ENCODE results near the gene LRRC32.

The LRRC32 gene

DNA sequence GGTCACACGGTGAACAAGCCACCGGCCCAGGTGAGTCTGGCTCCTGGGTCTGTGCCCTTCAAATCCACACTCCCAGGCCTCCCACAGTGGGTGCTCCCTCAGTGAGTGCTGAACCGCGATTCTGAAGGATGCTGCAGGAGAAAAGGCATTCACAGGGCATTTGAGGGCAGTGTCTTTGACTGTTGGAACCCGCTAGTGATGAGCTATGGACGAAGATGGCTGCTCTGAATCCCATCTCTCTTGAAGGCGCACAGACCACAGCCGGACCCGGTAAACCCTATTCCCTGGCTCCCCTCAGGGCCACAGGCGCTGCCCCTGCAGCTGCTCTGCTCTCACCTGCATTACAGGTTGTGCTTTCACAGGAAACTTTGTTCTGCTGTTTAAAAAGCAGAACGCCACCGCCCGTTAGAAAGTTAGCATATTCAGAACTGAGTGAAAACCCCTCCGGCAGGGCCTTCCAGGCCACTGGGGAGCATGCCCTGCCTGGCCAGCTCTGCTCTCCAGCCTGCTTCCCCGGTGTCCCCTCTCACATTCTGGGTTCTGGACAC is 3.2 kb downstream of the LRRC32 start:
- no peak overlapping the region for H3K4me3 ChIP-seq (ENCODE audit: low read length)
- no peak for DNase-seq (ENCODE audit: low read depth, low spot score)

DNA sequence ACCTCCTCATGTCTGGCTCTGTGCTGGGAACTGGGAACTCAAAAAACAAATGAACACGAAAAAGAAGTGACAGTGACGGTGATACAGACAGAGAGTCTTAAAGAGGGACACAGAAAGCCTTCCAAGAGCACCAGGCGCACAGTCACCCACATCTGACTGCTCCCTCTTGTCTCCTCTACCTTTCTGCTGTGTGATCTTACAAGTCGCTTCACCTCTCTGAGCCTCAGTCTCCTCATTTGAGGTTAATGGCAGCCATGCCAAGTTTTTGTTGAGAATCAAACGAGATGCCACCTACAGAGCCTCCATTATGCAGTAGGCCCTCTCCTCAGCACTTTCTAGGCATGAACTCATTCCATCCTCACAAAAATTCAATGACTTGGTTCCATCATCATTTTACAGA is 3.7 kb downstream of the LRRC32 start:
- DNase-seq (ENCODE audit: low read depth, low spot score), result no peak
- no peak overlapping the region for H3K4me3 ChIP-seq (ENCODE audit: low read length)

DNA sequence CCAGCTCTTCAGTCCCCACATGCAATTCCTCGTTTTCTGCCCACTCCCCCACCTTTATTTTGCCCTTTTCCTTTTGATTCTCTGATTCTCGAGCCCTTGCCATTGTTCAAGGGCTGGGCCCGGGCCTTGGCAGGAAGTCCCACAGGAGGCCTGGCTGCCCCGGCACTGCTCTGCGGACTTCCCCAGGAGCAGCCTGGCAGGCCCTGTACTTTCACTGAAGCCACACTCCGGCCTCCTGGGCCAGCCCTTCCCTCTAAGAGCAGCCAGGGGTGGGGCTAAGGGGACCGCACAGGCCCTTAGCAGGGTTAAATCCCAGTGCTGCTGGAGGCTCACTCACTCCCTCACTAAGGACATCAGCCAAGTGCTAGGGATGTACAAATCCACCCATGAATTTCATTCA is 4.1 kb downstream of the LRRC32 start:
- no peak overlapping the region for H3K4me3 ChIP-seq (ENCODE audit: low read length)
- DNase-seq (ENCODE audit: low read depth, low spot score), result no peak

DNA sequence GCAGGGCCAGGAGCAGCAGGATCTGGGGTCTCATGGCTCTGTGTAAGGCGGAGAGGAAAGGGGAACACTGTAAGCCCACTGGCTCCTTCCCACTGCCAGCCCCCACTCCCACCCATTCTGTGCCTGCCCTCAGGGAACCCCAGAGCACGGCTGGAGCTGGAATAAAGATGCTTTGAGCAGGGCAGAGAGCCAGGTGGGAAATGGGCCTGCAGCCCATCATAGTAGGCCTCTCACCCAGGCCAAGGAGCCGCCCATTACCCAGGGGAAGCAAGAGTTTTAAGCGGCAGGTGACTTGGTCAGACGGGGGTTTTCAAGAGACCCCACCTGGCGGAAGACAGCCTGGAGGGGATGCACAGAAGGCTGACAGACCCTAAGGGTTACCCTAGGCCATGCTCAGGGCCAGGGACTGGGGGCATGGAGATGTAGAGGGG is 4.6 kb downstream of the LRRC32 start:
- H3K4me3 ChIP-seq (ENCODE audit: low read length), result no peak overlapping the region
- DNase-seq (ENCODE audit: low read depth, low spot score), result no peak

DNA sequence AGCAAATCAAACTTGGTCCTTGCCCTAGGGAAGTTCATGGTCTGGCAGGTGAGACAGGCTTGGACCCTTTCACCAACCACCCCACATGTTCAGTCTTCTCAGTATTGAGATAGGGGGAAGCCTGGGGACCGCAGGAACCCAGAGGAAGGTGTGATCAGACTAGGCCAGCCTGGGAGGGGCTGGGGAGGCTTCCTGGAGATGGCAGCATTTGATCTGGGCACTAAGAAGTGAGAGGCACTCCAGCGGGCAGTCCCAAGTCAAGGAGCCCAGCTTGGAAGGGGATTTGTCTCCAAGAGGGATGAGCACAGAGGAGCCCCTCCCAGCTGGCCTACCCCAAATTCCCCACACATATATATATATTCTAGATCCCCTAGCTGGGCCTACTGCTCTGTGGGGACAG is 5.4 kb downstream of the LRRC32 start:
- H3K4me3 ChIP-seq (ENCODE audit: low read length), result no peak overlapping the region
- DNase-seq (ENCODE audit: low read depth, low spot score), result no peak

DNA sequence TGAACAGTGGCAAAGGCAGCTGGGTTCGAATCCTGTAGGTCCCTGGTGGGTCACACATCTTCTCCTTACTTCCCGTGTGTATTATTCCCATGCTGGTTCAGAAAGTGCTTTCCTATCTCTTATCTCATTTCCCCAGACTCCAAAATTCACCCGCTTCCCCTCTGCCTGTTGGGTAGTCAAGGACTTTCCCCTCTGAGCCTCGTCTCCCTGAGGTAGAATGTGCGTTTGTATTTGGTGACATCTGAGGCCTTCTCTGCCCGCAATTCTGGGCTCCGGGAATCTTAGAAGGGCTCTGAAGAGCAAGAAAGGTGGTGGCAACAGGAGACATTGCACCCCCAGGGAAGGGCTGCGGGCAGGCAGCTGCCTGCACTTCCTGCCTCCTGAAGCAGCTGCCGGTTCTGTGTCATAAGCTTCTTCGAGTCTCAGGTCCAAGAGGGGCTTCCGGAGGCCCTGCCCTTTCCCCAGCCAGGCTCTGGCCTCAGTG is 5.9 kb downstream of the LRRC32 start:
- no peak overlapping the region for H3K4me3 ChIP-seq (ENCODE audit: low read length)
- peak; percentile 60 for DNase-seq (ENCODE audit: low read depth, low spot score)

DNA sequence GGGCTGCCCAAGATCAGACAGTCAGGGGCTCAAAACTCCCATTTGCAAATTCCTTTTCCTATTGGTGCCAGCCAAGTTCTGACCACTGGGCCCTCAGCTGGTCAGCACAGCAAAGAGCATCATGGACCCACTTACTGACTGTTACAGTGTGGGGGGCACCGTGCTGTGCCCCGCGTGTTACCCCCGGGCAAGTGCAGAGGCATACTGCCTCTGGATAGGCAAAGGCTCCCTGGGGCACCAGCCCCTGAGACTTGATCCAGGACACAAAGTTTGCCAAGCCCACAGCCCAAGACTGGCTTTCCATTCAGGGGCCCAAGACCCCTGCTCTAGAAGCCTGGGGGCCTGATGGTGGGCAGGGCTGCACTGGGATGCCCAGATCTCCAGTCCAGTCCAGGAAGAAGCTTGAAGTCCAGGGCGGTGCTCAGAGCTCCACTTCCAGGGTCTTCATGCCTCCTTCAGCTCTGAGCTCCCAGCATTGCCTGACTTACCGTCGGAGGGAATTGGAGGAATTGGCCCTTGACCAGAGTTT is 6.6 kb downstream of the LRRC32 start:
- H3K4me3 ChIP-seq (ENCODE audit: low read length), result no peak overlapping the region
- no peak for DNase-seq (ENCODE audit: low read depth, low spot score)

DNA sequence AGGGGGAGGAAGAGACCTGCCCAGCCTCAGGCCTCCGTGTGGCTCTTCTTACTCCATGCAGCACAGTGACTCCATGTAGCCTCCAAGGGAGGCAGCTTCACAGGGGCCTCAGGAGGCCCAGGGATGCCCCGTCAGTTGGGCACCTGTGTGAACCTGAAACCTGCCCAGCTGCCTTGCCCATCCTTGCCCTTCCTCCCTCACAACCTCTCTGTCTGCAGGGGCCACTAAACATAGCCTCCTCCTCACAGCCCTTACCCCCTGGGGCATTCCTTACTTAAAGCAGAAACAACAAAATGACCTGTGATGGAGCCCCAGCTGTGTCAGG is 7.1 kb downstream of the LRRC32 start:
- DNase-seq (ENCODE audit: low read depth, low spot score), result no peak
- no peak overlapping the region for H3K4me3 ChIP-seq (ENCODE audit: low read length)

DNA sequence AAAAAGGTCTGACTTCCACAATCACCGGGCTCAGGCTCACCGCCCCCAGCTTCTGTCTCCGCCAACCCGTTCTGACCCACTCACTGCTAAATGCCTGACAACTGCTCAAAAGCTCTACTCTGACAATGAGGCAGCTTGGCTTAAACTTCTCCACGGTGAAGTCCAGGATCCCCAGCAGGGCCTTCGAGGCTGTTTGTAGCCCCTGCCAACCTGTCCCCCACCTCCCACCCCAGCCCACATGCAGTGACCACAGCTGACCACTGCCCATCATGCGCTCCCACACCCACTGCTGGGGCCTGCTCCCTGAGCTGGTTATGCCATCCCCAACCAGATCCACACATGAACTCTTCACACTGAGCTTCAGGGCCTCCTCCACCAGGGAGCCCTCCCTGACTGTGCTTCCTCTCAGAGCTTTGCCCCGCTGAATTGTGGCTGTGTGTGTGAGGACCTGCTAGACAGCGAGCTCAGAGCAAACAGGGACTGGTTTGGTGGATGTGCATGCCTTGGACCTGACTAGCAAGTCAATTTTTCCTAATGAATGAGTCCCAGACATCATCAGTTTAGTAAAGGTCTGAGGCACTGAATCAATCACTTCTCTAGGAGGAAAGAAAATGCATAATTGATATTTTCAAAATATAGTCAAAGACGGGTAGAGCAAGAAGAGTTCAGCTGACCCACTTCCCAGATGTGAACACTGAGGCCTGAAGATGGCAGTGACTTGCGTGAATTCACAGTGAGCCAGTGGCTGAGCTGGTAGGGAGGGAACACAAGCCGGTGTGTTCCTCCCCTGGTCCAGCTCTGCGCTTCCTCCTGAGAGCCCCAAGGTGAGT is 7.7 kb downstream of the LRRC32 start:
- DNase-seq (ENCODE audit: low read depth, low spot score), result no peak
- no peak overlapping the region for H3K4me3 ChIP-seq (ENCODE audit: low read length)

DNA sequence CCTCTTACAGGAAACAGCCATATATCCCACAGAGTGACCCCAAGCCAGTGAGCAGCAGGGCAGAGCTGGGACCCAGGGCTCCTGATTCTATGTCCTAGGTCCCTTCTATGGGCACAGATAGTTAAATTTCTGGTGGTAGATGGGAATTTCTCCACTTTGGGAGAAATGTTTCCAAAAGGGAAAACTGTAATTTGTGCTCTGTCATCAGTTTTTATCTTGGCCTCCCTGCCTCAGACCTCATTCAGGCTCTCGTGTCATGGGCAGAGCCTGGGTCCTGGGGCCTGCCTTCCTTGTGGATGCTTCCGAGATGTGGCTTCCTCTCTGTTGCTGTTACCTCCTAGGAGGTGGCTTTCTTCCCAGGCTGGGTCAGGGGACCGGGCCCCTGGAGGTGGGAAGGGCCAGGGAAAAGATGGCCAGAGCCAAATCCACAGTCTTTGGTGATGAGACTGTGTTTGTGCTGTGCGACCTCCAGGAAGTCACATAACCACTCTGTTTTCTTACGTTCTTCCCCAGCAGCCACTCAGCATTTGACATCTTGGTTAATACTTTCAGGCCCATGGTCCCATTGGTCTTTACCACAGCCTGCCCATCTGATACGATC is 8.6 kb downstream of the LRRC32 start:
- no peak overlapping the region for H3K4me3 ChIP-seq (ENCODE audit: low read length)
- DNase-seq (ENCODE audit: low read depth, low spot score), result no peak

DNA sequence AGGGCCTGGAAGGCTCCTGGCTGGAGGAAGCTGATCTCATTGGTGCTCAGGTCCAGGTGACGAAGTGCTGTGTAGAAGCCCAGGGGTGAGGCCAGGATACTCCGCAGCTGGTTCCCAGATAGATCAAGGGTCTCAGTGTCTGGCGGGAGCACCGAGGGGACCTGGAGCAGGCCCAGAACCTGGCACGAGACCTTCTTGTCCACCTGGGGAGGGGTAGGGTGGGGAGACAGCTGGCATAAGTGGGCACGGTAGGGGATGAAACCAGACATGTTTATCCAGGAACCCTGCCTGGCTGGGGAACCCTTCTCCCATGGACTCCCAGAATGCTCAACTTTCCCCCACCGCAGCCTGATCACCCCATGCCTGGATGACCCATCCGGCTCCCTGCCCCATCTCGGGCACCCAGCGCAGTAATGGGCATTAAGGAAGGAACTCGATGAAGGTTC is 9.2 kb downstream of the LRRC32 start:
- no peak for DNase-seq (ENCODE audit: low read depth, low spot score)
- H3K4me3 ChIP-seq (ENCODE audit: low read length), result no peak overlapping the region

DNA sequence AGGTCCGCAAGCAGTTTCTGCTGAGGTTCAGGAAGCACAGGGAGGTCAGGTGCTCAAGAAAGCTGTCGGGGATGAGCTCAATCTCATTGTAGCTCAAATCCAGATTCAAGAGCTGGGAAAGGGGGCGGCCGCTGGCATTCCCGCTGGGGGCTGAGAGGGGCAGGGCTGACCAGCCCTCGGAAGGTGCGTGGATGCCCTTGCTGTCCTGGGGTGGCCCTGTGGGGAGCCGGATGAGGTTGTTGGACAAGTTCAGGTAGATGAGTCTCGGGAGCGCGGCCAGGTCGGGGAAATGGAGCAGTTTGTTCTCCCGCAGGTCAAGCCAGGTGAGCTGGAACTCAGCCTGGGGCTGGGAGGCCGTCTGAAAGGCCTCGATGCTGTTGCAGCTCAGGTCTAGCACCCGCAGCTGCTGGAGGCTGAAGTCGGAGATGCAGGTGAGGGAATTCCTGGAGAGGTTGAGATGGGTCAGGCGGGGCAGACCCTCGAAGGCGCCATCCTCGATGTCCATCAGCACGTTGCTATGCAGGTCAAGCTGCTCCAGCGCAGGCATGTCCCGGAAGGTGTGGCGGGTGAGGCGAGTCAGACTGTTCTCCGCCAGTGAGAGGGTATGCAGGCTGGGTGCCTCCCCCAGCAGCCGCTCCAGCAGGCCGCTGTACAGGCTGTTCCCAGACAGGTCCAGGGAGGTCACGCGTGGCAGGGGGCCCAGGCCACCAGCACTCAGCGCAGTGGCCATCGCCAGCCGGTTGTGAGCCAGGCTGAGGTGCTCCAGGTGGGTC is 9.8 kb downstream of the LRRC32 start:
- no peak overlapping the region for H3K4me3 ChIP-seq (ENCODE audit: low read length)
- DNase-seq (ENCODE audit: low read depth, low spot score), result no peak

DNA sequence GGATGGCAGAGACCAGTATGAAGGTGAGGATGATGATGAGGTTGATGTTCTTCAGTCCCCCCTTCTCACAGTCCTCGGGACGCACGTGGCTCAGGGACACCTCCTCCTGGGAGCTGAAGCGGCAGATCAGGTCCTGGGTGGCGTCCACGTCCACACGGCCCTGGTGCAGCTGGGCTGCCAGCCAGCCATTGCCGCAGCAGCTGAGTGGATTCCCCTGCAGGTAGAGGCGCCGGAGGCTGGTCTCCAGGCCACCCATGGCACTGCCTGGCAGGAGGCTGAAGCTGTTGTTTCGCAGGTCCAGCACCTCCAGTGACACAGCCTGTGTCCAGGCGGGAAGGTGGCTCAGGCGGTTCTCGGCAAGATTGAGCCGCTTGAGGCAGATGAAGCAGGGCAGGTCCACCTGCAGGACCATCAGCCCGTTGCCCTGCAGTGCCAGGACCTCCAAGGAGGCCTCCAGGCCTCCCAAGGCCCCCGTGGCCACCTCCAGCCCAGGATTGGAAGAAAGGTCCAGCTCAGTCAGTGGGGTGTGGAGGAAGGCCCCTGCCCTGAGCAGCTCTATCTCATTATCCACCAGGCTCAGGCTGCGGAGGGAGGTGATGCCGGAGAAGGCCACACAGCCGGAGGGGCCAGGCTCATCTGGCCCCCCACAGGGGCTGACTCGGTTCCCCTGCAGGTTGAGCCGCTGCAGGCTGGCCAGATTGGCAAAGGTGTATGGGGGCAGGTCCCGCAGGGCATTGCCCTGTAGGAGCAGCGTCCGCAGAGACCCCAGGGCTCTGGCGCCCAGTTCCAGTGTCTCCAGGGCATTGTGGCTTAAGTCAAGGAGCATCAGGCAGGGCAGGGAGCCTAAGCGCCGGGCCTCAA is 10.6 kb downstream of the LRRC32 start:
- no peak overlapping the region for H3K4me3 ChIP-seq (ENCODE audit: low read length)
- DNase-seq (ENCODE audit: low read depth, low spot score), result no peak

DNA sequence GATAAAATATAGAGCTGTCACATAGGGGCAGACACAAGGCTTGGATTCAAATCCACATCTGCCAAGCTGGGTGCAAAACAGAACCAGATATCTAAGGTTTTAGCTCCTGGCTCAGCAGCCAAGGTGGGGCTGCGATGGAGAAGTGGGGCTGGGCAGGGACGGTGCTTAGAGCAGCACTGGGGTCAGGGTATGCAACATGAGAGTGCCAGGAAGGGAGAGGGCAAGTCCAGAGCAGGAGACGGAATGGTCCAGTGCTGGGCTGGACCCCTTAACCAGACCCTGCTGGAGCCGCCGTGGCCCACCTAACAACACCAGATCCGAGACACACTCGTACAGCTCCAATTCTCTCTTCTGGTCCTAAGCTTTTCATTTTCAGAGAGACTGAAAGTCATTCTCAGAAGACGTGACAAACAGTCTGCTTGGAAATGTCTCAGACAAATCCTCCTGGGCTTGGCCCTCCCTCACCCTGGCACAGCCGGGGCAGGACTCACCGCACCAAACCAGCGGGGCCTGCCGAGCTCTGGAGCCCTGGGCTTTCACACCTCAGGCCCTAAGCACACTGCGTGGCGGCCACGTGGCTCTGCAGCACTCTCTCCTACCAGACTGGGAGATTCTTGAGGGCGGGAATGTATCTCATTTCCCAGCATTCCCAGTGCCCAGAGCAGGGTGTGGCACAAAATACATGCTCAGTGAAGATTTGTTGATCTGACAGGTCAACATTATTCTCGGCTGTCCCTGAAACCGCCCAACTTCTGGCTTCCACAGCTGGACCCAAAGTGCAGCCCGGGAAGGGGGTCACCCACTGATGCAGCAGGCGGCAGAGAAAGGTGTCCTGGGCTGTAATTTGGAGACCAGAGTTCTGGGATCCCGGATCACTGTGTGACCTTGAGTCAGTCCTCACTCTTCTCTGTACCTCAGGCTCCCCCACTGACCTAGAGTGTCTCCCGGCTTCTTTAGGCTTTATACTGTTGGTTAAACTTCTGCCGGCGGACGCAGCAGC is 11.6 kb downstream of the LRRC32 start:
- DNase-seq (ENCODE audit: low read depth, low spot score), result no peak
- no peak overlapping the region for H3K4me3 ChIP-seq (ENCODE audit: low read length)

DNA sequence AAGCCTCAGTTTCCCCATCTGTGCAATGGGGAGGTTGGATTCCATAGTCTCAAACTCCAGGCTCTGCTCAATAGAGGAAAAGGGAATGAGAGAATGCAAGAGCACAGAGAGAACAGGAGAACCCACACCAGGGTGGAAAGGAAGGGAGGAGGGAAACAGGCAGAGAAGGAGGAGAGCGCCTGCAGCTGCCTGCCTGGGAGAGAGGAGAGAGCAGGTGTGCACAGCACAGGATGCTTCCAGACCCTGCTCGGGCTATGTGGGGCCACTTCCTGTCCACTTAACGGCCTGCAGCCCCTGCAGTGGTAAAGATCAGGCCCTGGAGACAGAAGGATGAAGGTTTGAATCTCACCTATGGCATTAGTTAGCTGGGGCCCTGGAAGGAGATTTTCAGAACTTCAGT is 12.3 kb downstream of the LRRC32 start:
- no peak overlapping the region for H3K4me3 ChIP-seq (ENCODE audit: low read length)
- no peak for DNase-seq (ENCODE audit: low read depth, low spot score)

DNA sequence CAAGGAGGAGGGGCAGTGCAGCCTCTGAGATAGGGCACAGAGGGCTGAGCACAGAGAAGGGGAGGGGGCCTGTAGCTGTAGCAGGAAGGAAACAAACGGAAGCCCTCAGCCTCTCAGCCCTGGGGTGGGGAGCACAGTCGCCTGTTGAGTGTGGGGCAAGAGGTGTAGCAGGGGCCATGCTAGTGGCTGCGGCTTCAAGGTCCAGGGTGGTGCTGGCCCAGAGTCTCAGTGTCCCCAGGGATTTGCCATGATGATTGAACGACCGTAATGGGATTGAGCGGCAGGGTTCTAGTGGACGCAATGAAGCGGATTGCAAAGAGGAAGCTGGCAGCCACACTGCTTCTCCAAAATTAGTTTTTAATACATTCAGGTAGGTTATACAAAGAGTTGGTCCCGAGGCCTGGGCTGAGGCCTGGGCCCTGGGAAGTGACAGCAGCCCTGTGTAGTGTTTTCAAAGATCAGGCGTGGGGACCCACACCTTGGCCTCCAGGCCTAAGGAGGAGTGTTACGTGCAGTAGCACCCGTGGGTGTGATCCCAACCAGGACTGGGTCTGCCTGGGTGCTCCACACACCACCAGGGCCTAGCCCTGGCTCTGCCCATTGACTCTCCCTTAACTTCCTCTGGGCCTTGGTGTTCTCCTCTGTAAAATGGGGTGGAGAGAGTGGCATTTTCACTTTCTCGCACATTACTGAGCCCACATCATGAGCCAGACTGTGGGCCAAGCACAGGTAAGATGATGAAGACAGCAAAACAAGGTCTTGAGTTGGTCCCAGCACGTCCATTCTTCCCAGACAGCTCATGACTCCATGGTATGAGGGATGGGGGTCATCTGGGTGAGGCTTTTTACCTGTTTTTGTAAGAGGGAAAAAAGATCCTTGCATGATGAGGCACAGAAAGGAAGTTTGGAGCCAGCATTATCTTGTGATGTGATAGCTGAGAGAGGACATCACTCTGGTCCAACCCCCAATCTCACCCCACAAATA is 13.1 kb downstream of the LRRC32 start:
- no peak overlapping the region for H3K4me3 ChIP-seq (ENCODE audit: low read length)
- no peak for DNase-seq (ENCODE audit: low read depth, low spot score)
